Fibroblast of villous mesenchyme (primary cell): ENCODE data around the gene GPR3. TPM values are rescaled to one million over a fixed set of nuclear protein-coding genes. Genes with fewer than 3 reads are reported as not detected.
"Not testable (repeated sequence)": the region's sequence is repeated elsewhere in the genome, so short reads cannot be mapped to it uniquely, and the experiment has no call there.

ENCODE experiments used
- DNase-seq: peaks from one replicate; pipeline ENCODE4 v3.0.0-alpha.2; 2010; ENCODE audit warnings: low read depth
- H3K4me3 ChIP-seq: 2 replicates; pipeline ENCODE4 v1.5.1; 2011; ENCODE audit warnings: low read depth, mild to moderate bottlenecking, low read length
- total RNA-seq: library from RNA; depleted of rRNA; stranded (reverse); fragments of >200 nt; gene quantifications from 2 replicates; pipeline ENCODE4 v1.2.3, GENCODE V29; 2012
- TF ChIP-seq, protein P1 (sequence below): IDR thresholded peaks from 2 replicates; pipeline ENCODE4 v1.5.1; 2012; ENCODE audit warnings: low read depth, mild to moderate bottlenecking, low read length; ENCODE audit not compliant: insufficient read depth

Gene GPR3
- total RNA-seq, 1 donor, result 0.86 TPM

GRCh38 chr1:27402349-27402754, 9.9 kb downstream of the GPR3 start:
- H3K4me3 ChIP-seq, result no peak overlapping the region
- TF ChIP-seq, protein P1, sequence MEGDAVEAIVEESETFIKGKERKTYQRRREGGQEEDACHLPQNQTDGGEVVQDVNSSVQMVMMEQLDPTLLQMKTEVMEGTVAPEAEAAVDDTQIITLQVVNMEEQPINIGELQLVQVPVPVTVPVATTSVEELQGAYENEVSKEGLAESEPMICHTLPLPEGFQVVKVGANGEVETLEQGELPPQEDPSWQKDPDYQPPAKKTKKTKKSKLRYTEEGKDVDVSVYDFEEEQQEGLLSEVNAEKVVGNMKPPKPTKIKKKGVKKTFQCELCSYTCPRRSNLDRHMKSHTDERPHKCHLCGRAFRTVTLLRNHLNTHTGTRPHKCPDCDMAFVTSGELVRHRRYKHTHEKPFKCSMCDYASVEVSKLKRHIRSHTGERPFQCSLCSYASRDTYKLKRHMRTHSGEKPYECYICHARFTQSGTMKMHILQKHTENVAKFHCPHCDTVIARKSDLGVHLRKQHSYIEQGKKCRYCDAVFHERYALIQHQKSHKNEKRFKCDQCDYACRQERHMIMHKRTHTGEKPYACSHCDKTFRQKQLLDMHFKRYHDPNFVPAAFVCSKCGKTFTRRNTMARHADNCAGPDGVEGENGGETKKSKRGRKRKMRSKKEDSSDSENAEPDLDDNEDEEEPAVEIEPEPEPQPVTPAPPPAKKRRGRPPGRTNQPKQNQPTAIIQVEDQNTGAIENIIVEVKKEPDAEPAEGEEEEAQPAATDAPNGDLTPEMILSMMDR, result peak; percentile 70
- peak; percentile 76 for DNase-seq

GRCh38 chr1:27403065-27403726, 10.8 kb downstream of the GPR3 start:
- H3K4me3 ChIP-seq, result no peak overlapping the region
- DNase-seq, result peak; percentile 60
- TF ChIP-seq, protein P1, result peak; percentile 25

DNA sequence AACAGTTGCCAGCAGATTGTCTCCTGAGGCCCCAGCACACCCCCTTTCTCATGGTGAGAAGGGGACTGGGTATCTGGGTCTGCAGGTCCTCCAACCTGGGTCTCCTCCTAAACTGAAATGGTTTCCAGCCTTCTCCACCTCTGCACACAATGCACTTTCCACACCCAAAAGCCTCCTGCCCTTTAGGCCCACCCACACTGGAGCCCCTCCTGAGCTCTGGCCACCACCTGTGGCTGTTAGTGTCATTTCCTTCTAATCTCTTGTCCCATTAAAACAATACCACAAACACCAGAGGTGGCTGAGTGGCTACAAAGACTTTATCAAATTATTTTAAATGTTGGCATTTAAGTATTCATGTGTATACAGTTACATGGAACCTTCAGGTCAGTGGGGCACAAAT, 11.5 kb downstream of the GPR3 start:
- no peak for DNase-seq
- TF ChIP-seq, protein P1, result no peak

GRCh38 chr1:27405074-27405473, 12.7 kb downstream of the GPR3 start:
- DNase-seq, result peak; percentile 90

More for the DNA sequence above, 11.5 kb downstream of the GPR3 start:
- H3K4me3 ChIP-seq, result no peak overlapping the region

DNA sequence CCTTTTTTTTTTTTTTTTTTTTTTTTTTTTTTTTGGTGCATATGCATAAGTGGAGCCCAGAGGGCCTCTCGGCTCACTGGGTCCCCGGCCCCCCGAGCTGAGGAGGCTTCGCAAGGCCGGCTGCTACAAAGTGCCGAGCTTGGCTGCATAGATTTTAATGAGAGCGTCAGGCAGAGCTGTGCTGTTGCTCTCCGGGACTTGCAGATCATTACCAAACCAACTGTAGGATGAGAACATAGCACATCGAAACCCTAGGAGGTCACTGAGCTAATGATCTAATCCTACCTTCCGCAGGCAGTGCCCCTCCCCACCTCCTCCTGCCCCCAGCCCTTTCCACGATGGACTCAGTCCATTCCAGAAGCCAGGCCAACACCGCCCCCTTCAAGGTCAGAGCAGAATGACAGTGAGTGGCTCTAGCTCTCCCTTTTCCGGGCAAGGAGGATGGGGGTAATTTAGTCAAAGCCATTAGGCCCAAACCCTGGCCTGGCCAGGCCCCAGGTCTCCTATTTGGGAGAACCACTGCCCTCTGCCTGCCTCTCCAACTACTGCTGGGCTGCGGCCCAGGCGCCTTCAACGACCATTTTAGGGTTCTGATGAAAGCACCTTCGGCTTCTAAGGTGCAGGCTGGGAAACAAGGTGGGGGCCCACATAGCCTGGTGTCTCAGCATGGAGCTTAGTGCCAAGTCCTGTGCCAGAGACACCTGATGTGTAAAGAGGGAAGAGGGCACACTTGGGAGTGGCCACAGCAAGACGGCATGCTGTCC, 13.4 kb downstream of the GPR3 start:
- not testable (repeated sequence) for H3K4me3 ChIP-seq, DNase-seq

More at GRCh38 chr1:27405074-27405473, 12.7 kb downstream of the GPR3 start:
- H3K4me3 ChIP-seq, result no peak overlapping the region
- TF ChIP-seq, protein P1, result no peak

DNA sequence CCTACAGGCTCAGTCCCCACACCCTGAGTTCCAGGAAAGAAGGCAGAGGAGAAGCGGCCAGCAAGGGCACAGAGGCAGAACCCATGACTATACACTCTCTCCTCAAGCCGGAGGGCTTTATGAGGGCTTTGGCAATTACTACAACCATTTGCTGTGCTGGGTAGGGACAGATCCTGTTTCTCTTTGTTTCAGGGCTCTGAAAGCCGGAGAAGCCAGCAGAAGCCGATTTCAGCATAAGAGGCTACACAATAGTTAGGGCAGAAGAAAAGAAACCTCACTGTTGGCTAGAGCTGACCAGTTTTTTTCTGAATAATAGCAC, 13.9 kb downstream of the GPR3 start:
- TF ChIP-seq, protein P1, result no peak
- DNase-seq, result no peak

DNA sequence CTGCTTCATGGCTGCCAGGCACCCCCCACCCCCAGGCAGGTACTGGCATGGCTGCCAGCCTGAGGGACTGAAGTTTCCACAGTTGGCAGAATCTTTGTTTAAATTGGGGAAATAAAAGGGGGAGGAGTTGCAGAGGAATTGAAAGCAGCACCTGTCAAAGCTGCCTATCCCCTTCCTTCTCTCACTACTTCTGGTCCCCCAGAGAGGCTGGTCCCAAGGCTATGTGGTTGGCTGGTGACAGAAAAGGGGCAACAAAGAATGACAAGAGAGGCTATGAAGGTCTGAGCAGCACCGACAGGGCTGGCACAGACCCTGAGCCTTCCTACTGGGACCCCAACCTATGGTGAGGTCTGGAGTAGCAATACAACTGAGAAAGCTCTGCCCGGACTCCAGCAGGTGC, 14.4 kb downstream of the GPR3 start:
- not testable (repeated sequence) for DNase-seq, H3K4me3 ChIP-seq

More for the DNA sequence above, 13.9 kb downstream of the GPR3 start:
- H3K4me3 ChIP-seq, result no peak overlapping the region

DNA sequence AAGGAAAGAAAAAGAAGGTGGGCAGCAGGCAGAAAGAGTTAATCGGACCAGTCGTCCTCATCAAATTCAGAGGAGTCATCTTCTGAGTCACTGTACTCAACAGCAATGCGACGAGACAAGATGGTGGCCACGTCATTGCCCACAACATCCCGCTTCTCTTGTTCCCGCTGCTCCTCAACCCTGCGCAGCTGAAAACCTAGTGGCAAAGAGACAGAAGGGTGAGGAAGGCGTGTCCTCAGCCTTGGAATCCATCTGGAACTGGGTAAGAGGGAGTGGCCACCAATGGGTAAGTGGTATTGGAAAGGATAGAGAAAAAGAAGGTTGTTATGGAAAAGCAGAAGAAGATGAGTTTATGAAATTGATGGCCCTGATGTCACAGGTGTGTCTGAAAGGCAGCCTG, 15.7 kb downstream of the GPR3 start:
- no peak for DNase-seq
- H3K4me3 ChIP-seq, result no peak overlapping the region

More for the DNA sequence above, 15.7 kb downstream of the GPR3 start:
- TF ChIP-seq, protein P1, result no peak
